HepG2 (cell line): ENCODE results near the gene TTN. TPM values are rescaled to one million over a fixed set of nuclear protein-coding genes. Genes with fewer than 3 reads are reported as not detected.

Experiments
- ATAC-seq: fragments of 200-7000 bp; cut with Tn5 transposase; 3 replicates; pipeline ENCODE4 v1.9.1; 2020; ENCODE audit warnings: mild to moderate bottlenecking, moderate library complexity
- BruUV-seq: library from RNA; stranded (reverse); fragments of 400-500 nt; replicated peaks from 2 replicates; lab custom pipeline; 2021; lab: Mats Ljungman, UMichigan
- CTCF ChIA-PET: fragments of 300-600 bp; formaldehyde crosslinking; extraction: SDS; loops from one replicate; lab custom pipeline; 2021; ENCODE audit warnings: low total read pairs, inconsistent platforms, low intra/inter-chr PET ratio; lab: Yijun Ruan, JAX
- POLR2A ChIA-PET: fragments of 350-600 bp; sonication (Branson Sonifier 250); formaldehyde crosslinking; loops from one replicate; lab custom pipeline; 2020; ENCODE audit warnings: antibody characterized with exemption, inconsistent platforms; lab: Yijun Ruan, JAX
- DNase-seq: peaks from one replicate; pipeline ENCODE4 v3.0.0-alpha.2; 2015; ENCODE audit warnings: low spot score
- FAIRE-seq: peaks from 3 replicates; lab custom pipeline; 2011; peaks lifted over from hg19 to GRCh38; lab: Jason Lieb, UNC
- H2AFZ ChIP-seq: one replicate; pipeline ENCODE4 v1.6.1; 2011; ENCODE audit warnings: low read length, inconsistent platforms
- H3K27ac ChIP-seq: fragments of 300-600 bp; 3 replicates; pipeline ENCODE4 v1.8.0; 2011; ENCODE audit warnings: mixed run types, mild to moderate bottlenecking, mixed read lengths, low read length, inconsistent platforms; ENCODE audit not compliant: insufficient read depth; ENCODE audit errors: extremely low read length
- H3K27me3 ChIP-seq, 2 experiments: fragments of 200-600 bp in 1 of 2; 2 replicates in 1 of 2; 3 replicates in 1 of 2; pipeline versions ENCODE4 v1.6.0 to v1.8.0; 2011; ENCODE audit warnings: low read length in 2 of 2, mild to moderate bottlenecking in 2 of 2, moderate library complexity in 2 of 2, inconsistent platforms in 1 of 2; ENCODE audit not compliant: insufficient read depth in 2 of 2, control insufficient read depth in 1 of 2
- H3K36me3 ChIP-seq, 2 experiments: fragments of 200-600 bp in 1 of 2; replicated peaks in 1 of 2; 2 replicates in 1 of 2; 3 replicates in 1 of 2; pipeline versions ENCODE4 v1.5.1 to v1.8.0; 2011; ENCODE audit warnings: low read length in 2 of 2, inconsistent platforms in 1 of 2; ENCODE audit not compliant: insufficient read depth in 2 of 2, control insufficient read depth in 1 of 2
- H3K4me1 ChIP-seq: 2 replicates; pipeline ENCODE4 v1.5.1; 2012; ENCODE audit warnings: low read length, inconsistent platforms; ENCODE audit not compliant: insufficient read depth
- H3K4me2 ChIP-seq: 2 replicates; pipeline ENCODE4 v1.6.0; 2011; ENCODE audit warnings: low read depth, low read length, inconsistent platforms
- H3K4me3 ChIP-seq, 3 experiments: fragments of 200-600 bp in 1 of 3; sonication (generic), shearing (Covaris generic) in 1 of 3; replicated peaks in 1 of 3; 2 replicates each; pipeline ENCODE4 v1.5.1; 2011 to 2016; ENCODE audit warnings: low read length in 3 of 3, inconsistent platforms in 2 of 3, low read depth in 2 of 3, mild to moderate bottlenecking in 2 of 3, control low read depth in 1 of 3, mixed read lengths in 1 of 3; ENCODE audit not compliant: insufficient read depth in 1 of 3
- H3K79me2 ChIP-seq: one replicate; pipeline ENCODE4 v1.6.1; 2011; ENCODE audit warnings: low read length, inconsistent platforms; ENCODE audit not compliant: insufficient read depth
- H3K9ac ChIP-seq: 2 replicates; pipeline ENCODE4 v1.6.0; 2011; ENCODE audit warnings: mild to moderate bottlenecking, low read depth, low read length, inconsistent platforms; ENCODE audit not compliant: insufficient read depth
- H3K9me3 ChIP-seq: 2 replicates; pipeline ENCODE4 v1.5.1; 2012; ENCODE audit warnings: mild to moderate bottlenecking, low read length
- H4K20me1 ChIP-seq: 2 replicates; pipeline ENCODE4 v1.6.0; 2011; ENCODE audit warnings: inconsistent platforms, mild to moderate bottlenecking, low read length, moderate library complexity; ENCODE audit not compliant: insufficient read depth
- ADNP ChIP-seq: sonication (generic); formaldehyde crosslinking; IDR thresholded peaks from 2 replicates; pipeline ENCODE4 v1.4.0; 2020; ENCODE audit warnings: missing genetic modification reagents
- HDAC1 ChIP-seq: sonication (generic); formaldehyde crosslinking; IDR thresholded peaks from 2 replicates; pipeline ENCODE4 v1.5.1; 2020; ENCODE audit warnings: mild to moderate bottlenecking, missing genetic modification reagents
- HNF4A ChIP-seq: sonication (generic); formaldehyde crosslinking; IDR thresholded peaks from 2 replicates; pipeline ENCODE4 v1.4.0; 2020; ENCODE audit warnings: missing genetic modification reagents
- HNF4G ChIP-seq, 2 experiments: sonication (generic) in 1 of 2; formaldehyde crosslinking in 1 of 2; IDR thresholded peaks; 2 replicates each; pipeline versions ENCODE4 v1.4.0 to v1.6.1; 2011 to 2020; ENCODE audit warnings: borderline replicate concordance in 2 of 2, low read depth in 2 of 2, mild to moderate bottlenecking in 2 of 2, low read length in 1 of 2, missing genetic modification reagents in 1 of 2, moderate library complexity in 1 of 2
- SOX13 ChIP-seq, 3 experiments: fragments of 450-650 bp in 1 of 3; sonication (generic) in 1 of 3; formaldehyde crosslinking in 1 of 3; IDR thresholded peaks in 2 of 3; conservative IDR thresholded peaks in 1 of 3; 2 replicates each; pipeline versions ENCODE4 v1.5.0 to v1.6.1; 2016 to 2020; ENCODE audit warnings: antibody characterized with exemption in 1 of 3, mild to moderate bottlenecking in 1 of 3, missing compliant biosample characterization in 1 of 3, missing genetic modification reagents in 1 of 3, moderate library complexity in 1 of 3
- SOX5 ChIP-seq: IDR thresholded peaks from 2 replicates; pipeline ENCODE4 v1.6.1; 2016; ENCODE audit warnings: borderline replicate concordance
- SRF ChIP-seq: IDR thresholded peaks from 2 replicates; pipeline ENCODE4 v1.6.1; 2011; ENCODE audit warnings: mild to moderate bottlenecking, low read depth, low read length, moderate library complexity
- WGBS: methylation state at CpG from one replicate; pipeline ENCODE4 v1.1.6; 2017; ENCODE audit warnings: low lambda C conversion rate; 5-methylcytosine and 5-hydroxymethylcytosine counted together
- in situ Hi-C: cut with HindIII; loops from 2 replicates; pipeline ENCODE4 v1.10.0; 2017; ENCODE audit warnings: low pct_unique_long_range_greater_than_20kb; ENCODE audit not compliant: extremely low pct_ligation_motif_present
- intact Hi-C: fragments of 100-400 bp; cut with micrococcal nuclease; formaldehyde crosslinking; loops from one replicate; pipeline ENCODE4 v1.10.0; 2022; ENCODE audit not compliant: unreplicated experiment
- polyA plus RNA-seq, 8 experiments: library from polyadenylated mRNA; depleted of rRNA in 3 of 8; stranded (reverse) in 7 of 8; unstranded in 1 of 8; fragments of >200 nt; fragmentation: Illumina TruSeq in 4 of 8; extraction: Trizol in 4 of 8; gene quantifications; 2 replicates each; pipeline versions ENCODE4 v1.2.1 to v1.2.3, GENCODE V29; 2011 to 2016; ENCODE audit warnings: low read depth in 4 of 8, missing spikeins in 1 of 8, mixed read lengths in 1 of 8; ENCODE audit not compliant: insufficient read depth in 1 of 8
- total RNA-seq, 5 experiments: library from RNA; depleted of rRNA; stranded (reverse); fragments of >200 nt; fragmentation: Illumina TruSeq; extraction: Trizol; gene quantifications; 2 replicates each; pipeline ENCODE4 v1.2.3, GENCODE V29; 2016; ENCODE audit warnings: low read depth in 1 of 5
- TF ChIP-seq, protein P1 (sequence below): sonication (generic); formaldehyde crosslinking; IDR thresholded peaks from 2 replicates; pipeline ENCODE4 v1.4.0; 2020; ENCODE audit warnings: missing genetic modification reagents
- TF ChIP-seq, protein P2 (sequence below): IDR thresholded peaks from 2 replicates; pipeline ENCODE4 v1.4.0; 2020; ENCODE audit warnings: mild to moderate bottlenecking, missing genetic modification reagents

Gene TTN
- total and polyA plus RNA-seq, 2 of the 13 experiments (the other 11 are each of a cell fraction or from before 2014, with no cell fraction given) = under 0.01 TPM

DNA sequence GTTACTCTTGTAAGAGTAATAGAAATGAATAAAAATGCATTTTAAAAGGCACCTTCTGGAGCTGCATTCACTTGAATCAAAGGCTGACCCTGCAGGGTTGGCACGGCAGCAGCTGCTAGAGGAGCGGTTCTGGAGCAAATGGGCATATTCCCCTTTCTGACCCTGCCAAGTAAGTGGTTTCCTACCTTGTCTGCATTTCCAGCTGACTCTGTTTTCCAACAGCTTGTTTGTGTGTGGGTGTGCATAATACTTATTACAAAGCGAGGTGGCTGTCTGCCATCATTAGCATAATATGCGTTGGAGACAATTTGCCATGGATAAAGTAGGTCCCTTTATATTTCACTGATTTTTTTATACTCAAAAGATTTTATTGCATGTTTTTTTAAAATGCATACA is 21.3 kb upstream of the TTN start:
- ChIA-PET POLR2A (no interaction called here), CTCF (no interaction called here)
- H3K36me3 ChIP-seq = no peaks in the 10 kb centered on the region
- no peaks in the 10 kb centered on the region for H3K79me2 ChIP-seq
- WGBS = 6% methylated on average over 4 of the region's 4 CpGs
- in situ Hi-C loops (no loop called here), intact Hi-C loops (no loop called here)
- H4K20me1 ChIP-seq = no peaks in the 10 kb centered on the region
- no peak for FAIRE-seq
- DNase-seq = no peak
- peaks cover 11% of the 10 kb centered on the region for H3K4me1 ChIP-seq
- no peak overlapping the region for H3K4me3 ChIP-seq
- BruUV-seq = no TSS peak
- no peak for ATAC-seq
- TF ChIP-seq SRF (no peak), ADNP (CRISPR knock-in tag) (no peak)
- no peak overlapping the region for H3K4me2 ChIP-seq
- no peaks in the 10 kb centered on the region; a peak in 2 of 5 replicates for H3K27me3 ChIP-seq
- H3K9ac ChIP-seq = no peak overlapping the region
- H2AFZ ChIP-seq = no peak overlapping the region
- no peaks in the 10 kb centered on the region for H3K9me3 ChIP-seq
- H3K27ac ChIP-seq = no peak overlapping the region

DNA sequence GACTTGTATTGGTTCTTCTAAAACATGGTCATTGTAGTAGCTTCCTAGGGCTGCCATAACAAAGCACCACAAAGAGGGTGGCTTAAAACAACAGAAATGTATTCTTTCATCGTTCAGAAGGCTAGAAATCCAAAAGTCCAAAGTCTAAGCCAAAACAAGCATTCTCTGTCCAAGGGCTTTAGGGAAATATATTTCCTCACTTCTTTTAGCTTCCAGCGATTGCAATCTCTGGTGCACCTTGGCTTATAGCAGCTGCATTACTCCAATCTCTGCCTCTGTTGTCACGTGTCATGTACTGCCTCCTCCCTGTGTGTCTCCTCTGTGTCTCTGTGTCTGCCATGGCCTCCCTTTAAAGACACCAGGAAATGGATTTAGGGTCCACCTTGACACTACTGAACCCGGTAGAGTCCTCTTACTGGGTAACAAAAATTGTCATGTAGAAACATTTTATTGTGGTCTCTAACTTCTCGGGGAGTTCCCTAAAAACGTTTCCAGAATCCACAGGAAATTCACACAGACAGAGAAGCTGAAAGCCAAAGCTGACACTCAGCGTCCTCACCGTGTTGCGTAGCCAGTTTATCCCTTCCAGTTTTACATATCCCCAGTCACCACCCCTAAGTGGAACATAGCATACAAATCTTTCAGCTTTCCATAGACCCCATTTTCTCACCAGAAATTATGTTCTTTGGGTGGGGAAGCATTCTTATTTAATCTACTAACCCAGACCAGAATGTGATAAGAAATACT is 20.7 kb upstream of the TTN start:
- H3K4me1 ChIP-seq = peaks cover 11% of the 10 kb centered on the region
- ATAC-seq (peak; percentile 81), FAIRE-seq (no peak), DNase-seq (peak; percentile 65)
- 17% methylated on average over 9 of the region's 9 CpGs for WGBS
- no peak overlapping the region for H3K27ac ChIP-seq
- no TSS peak for BruUV-seq
- TF ChIP-seq SOX5 (peak; percentile 42; the same call in 1 of the 2 replicates), HNF4A (CRISPR knock-in tag) (peak; percentile 54), SOX13 (IDR thresholded peaks at IDR 0.05) (no peak), SOX13 (CRISPR knock-in tag; conservative IDR thresholded peaks at IDR 0.05 in 1 of 2, IDR thresholded peaks at IDR 0.05 in 1 of 2) (peak in 1 of 2 experiments; percentile 64; a peak in 2 of 4 replicates), HDAC1 (no peak), HNF4G (IDR thresholded peaks at IDR 0.05; ENCODE audit: borderline replicate concordance, low read depth, low read length) (peak; percentile 22; the same call in 1 of the 2 replicates), HNF4G (CRISPR knock-in tag; IDR thresholded peaks at IDR 0.05; ENCODE audit: borderline replicate concordance, low read depth) (no peak)
- TF ChIP-seq, protein P1, sequence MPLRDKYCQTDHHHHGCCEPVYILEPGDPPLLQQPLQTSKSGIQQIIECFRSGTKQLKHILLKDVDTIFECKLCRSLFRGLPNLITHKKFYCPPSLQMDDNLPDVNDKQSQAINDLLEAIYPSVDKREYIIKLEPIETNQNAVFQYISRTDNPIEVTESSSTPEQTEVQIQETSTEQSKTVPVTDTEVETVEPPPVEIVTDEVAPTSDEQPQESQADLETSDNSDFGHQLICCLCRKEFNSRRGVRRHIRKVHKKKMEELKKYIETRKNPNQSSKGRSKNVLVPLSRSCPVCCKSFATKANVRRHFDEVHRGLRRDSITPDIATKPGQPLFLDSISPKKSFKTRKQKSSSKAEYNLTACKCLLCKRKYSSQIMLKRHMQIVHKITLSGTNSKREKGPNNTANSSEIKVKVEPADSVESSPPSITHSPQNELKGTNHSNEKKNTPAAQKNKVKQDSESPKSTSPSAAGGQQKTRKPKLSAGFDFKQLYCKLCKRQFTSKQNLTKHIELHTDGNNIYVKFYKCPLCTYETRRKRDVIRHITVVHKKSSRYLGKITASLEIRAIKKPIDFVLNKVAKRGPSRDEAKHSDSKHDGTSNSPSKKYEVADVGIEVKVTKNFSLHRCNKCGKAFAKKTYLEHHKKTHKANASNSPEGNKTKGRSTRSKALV (CRISPR knock-in tag) = no peak
- TF ChIP-seq, protein P2, sequence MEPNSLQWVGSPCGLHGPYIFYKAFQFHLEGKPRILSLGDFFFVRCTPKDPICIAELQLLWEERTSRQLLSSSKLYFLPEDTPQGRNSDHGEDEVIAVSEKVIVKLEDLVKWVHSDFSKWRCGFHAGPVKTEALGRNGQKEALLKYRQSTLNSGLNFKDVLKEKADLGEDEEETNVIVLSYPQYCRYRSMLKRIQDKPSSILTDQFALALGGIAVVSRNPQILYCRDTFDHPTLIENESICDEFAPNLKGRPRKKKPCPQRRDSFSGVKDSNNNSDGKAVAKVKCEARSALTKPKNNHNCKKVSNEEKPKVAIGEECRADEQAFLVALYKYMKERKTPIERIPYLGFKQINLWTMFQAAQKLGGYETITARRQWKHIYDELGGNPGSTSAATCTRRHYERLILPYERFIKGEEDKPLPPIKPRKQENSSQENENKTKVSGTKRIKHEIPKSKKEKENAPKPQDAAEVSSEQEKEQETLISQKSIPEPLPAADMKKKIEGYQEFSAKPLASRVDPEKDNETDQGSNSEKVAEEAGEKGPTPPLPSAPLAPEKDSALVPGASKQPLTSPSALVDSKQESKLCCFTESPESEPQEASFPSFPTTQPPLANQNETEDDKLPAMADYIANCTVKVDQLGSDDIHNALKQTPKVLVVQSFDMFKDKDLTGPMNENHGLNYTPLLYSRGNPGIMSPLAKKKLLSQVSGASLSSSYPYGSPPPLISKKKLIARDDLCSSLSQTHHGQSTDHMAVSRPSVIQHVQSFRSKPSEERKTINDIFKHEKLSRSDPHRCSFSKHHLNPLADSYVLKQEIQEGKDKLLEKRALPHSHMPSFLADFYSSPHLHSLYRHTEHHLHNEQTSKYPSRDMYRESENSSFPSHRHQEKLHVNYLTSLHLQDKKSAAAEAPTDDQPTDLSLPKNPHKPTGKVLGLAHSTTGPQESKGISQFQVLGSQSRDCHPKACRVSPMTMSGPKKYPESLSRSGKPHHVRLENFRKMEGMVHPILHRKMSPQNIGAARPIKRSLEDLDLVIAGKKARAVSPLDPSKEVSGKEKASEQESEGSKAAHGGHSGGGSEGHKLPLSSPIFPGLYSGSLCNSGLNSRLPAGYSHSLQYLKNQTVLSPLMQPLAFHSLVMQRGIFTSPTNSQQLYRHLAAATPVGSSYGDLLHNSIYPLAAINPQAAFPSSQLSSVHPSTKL (CRISPR knock-in tag) = 0 out of 2 replicates have a peak, but pooled peaks have one; percentile 22
- intact Hi-C loops (no loop called here), in situ Hi-C loops (no loop called here)
- ChIA-PET POLR2A (no interaction called here), CTCF (no interaction called here)
- H3K4me2 ChIP-seq = 0 out of 2 replicates have a peak overlapping the region, but pooled peaks have one; percentile 16
- no peak overlapping the region for H3K4me3 ChIP-seq
- no peak overlapping the region for H2AFZ ChIP-seq
- no peaks in the 10 kb centered on the region; a peak in 1 of 5 replicates for H3K27me3 ChIP-seq
- H4K20me1 ChIP-seq = no peaks in the 10 kb centered on the region
- no peaks in the 10 kb centered on the region for H3K9me3 ChIP-seq
- H3K9ac ChIP-seq = no peak overlapping the region
- H3K79me2 ChIP-seq = no peaks in the 10 kb centered on the region
- no peaks in the 10 kb centered on the region for H3K36me3 ChIP-seq
